Gastroesophageal sphincter (tissue), 3 donors: ENCODE measurements around the gene RFX3.

Experiments used
- CTCF ChIP-seq, 4 experiments: fragments of 200-600 bp in 2 of 4; fragments of 450-650 bp in 2 of 4; sonication (generic) in 1 of 4; IDR thresholded peaks; one replicate each; pipeline ENCODE4 v1.5.1; 2017 to 2019; ENCODE audit warnings: antibody characterized with exemption in 4 of 4, mild to moderate bottlenecking in 2 of 4, moderate library complexity in 2 of 4
- EP300 ChIP-seq: sonication (generic); formaldehyde crosslinking; IDR thresholded peaks from one replicate; pipeline ENCODE4 v1.6.1; 2017; ENCODE audit warnings: antibody characterized with exemption, mild to moderate bottlenecking
- POLR2A ChIP-seq, 2 donors: fragments of 450-650 bp; IDR thresholded peaks; one replicate each; pipeline ENCODE4 v1.6.1; 2017; ENCODE audit warnings: antibody characterized with exemption in 2 of 2, mild to moderate bottlenecking in 2 of 2, moderate library complexity in 1 of 2
- POLR2AphosphoS5 ChIP-seq: sonication (generic); formaldehyde crosslinking; IDR thresholded peaks from one replicate; pipeline ENCODE4 v1.6.1; 2017; ENCODE audit warnings: antibody characterized with exemption

GRCh38 chr9:3549225-3549624 is 23.4 kb upstream of the RFX3 start:
- TF ChIP-seq CTCF (IDR thresholded peaks at IDR 0.05) (no peak), POLR2AphosphoS5 (no peak), POLR2A (IDR thresholded peaks at IDR 0.05) (no peak), EP300 (no peak)
